DOHH2 (cell line): ENCODE data around the gene SKAP1.

Experiments
- H3F3A ChIP-seq: fragments of 200-600 bp; sonication (generic), shearing (Covaris generic); 2 replicates; pipeline ENCODE4 v1.6.0; 2016; ENCODE audit warnings: antibody characterized with exemption, mild to moderate bottlenecking; ENCODE audit not compliant: control insufficient read depth, insufficient read depth
- H3K27ac ChIP-seq: fragments of 200-600 bp; sonication (generic); 2 replicates; pipeline ENCODE4 v1.5.1; 2014; ENCODE audit warnings: low read depth, mild to moderate bottlenecking, low read length, moderate library complexity
- H3K27me3 ChIP-seq: fragments of 200-600 bp; sonication (generic); 2 replicates; pipeline ENCODE4 v1.6.1; 2014; ENCODE audit warnings: mild to moderate bottlenecking, low read length, mixed read lengths; ENCODE audit not compliant: control insufficient read depth
- H3K36me3 ChIP-seq: fragments of 200-600 bp; sonication (generic); 2 replicates; pipeline ENCODE4 v1.6.1; 2014; ENCODE audit warnings: mild to moderate bottlenecking, low read length, moderate library complexity, mixed read lengths; ENCODE audit not compliant: control insufficient read depth
- H3K4me1 ChIP-seq: fragments of 200-600 bp; sonication (generic); 2 replicates; pipeline ENCODE4 v1.6.1; 2014; ENCODE audit warnings: mild to moderate bottlenecking, low read length, mixed read lengths; ENCODE audit not compliant: control insufficient read depth
- H3K4me2 ChIP-seq: fragments of 200-600 bp; sonication (generic); 2 replicates; pipeline ENCODE4 v1.6.0; 2014; ENCODE audit warnings: mild to moderate bottlenecking, low read length, moderate library complexity
- H3K4me3 ChIP-seq: fragments of 200-600 bp; sonication (generic); 2 replicates; pipeline ENCODE4 v1.5.1; 2014; ENCODE audit warnings: mild to moderate bottlenecking, low read length, mixed read lengths
- H3K79me2 ChIP-seq: fragments of 200-600 bp; sonication (generic); 2 replicates; pipeline ENCODE4 v1.6.1; 2014; ENCODE audit warnings: mild to moderate bottlenecking, low read length, mixed read lengths; ENCODE audit not compliant: control insufficient read depth
- H3K9me2 ChIP-seq: fragments of 200-600 bp; sonication (generic); replicated peaks from 2 replicates; pipeline ENCODE4 v1.6.1; 2014; ENCODE audit warnings: mild to moderate bottlenecking, low read length, mixed read lengths; ENCODE audit not compliant: control insufficient read depth
- H3K9me3 ChIP-seq: fragments of 200-600 bp; sonication (generic); 2 replicates; pipeline ENCODE4 v1.6.1; 2014; ENCODE audit warnings: antibody characterized with exemption, low read length, mixed read lengths; ENCODE audit not compliant: control insufficient read depth, insufficient read depth
- H4K20me1 ChIP-seq: fragments of 200-600 bp; sonication (generic); 2 replicates; pipeline ENCODE4 v1.6.0; 2014; ENCODE audit warnings: low read depth, mild to moderate bottlenecking, antibody characterized with exemption, low read length, moderate library complexity; ENCODE audit not compliant: control insufficient read depth, insufficient read depth
- EZH2phosphoT487 ChIP-seq: fragments of 200-600 bp; sonication (generic); IDR thresholded peaks from 2 replicates; pipeline ENCODE4 v1.6.1; 2017; ENCODE audit warnings: borderline replicate concordance, mild to moderate bottlenecking, antibody characterized with exemption, low read length, moderate library complexity, mixed read lengths
- TF ChIP-seq, protein P1 (sequence below): fragments of 200-600 bp; sonication (generic); IDR thresholded peaks from one replicate; pipeline ENCODE4 v1.5.1; 2014; ENCODE audit warnings: antibody characterized with exemption, mild to moderate bottlenecking, low read depth, low read length; ENCODE audit not compliant: poor library complexity, severe bottlenecking

The SKAP1 gene

DNA sequence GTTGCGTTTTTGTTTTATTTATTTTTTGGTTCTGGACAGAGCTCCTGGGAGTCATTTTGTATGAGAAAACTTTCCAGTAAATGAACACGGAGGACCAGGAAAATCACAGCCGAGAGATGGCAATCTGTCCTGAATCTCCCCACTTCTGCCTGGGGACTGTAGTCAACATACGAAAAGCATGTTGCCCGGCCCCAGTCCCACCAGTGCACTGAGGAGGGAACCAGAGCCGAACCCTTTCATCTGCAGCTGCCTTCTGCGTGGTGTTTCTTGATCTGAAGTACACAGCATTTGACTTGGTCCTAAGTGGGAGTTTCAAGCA lies 303.5 kb downstream of the SKAP1 start:
- H3K4me2 ChIP-seq = no peak overlapping the region
- H3K36me3 ChIP-seq = peaks cover 8% of the 10 kb centered on the region
- TF ChIP-seq EZH2phosphoT487 = no peak
- TF ChIP-seq, protein P1, sequence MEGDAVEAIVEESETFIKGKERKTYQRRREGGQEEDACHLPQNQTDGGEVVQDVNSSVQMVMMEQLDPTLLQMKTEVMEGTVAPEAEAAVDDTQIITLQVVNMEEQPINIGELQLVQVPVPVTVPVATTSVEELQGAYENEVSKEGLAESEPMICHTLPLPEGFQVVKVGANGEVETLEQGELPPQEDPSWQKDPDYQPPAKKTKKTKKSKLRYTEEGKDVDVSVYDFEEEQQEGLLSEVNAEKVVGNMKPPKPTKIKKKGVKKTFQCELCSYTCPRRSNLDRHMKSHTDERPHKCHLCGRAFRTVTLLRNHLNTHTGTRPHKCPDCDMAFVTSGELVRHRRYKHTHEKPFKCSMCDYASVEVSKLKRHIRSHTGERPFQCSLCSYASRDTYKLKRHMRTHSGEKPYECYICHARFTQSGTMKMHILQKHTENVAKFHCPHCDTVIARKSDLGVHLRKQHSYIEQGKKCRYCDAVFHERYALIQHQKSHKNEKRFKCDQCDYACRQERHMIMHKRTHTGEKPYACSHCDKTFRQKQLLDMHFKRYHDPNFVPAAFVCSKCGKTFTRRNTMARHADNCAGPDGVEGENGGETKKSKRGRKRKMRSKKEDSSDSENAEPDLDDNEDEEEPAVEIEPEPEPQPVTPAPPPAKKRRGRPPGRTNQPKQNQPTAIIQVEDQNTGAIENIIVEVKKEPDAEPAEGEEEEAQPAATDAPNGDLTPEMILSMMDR = no peak
- H4K20me1 ChIP-seq = no peaks in the 10 kb centered on the region
- H3K27me3 ChIP-seq = no peaks in the 10 kb centered on the region
- no peak overlapping the region for H3K27ac ChIP-seq
- no peaks in the 10 kb centered on the region for H3F3A ChIP-seq
- no peaks in the 10 kb centered on the region for H3K4me1 ChIP-seq
- H3K9me2 ChIP-seq = no peaks in the 10 kb centered on the region
- H3K4me3 ChIP-seq = no peak overlapping the region
- H3K79me2 ChIP-seq = no peaks in the 10 kb centered on the region
- H3K9me3 ChIP-seq = no peaks in the 10 kb centered on the region

DNA sequence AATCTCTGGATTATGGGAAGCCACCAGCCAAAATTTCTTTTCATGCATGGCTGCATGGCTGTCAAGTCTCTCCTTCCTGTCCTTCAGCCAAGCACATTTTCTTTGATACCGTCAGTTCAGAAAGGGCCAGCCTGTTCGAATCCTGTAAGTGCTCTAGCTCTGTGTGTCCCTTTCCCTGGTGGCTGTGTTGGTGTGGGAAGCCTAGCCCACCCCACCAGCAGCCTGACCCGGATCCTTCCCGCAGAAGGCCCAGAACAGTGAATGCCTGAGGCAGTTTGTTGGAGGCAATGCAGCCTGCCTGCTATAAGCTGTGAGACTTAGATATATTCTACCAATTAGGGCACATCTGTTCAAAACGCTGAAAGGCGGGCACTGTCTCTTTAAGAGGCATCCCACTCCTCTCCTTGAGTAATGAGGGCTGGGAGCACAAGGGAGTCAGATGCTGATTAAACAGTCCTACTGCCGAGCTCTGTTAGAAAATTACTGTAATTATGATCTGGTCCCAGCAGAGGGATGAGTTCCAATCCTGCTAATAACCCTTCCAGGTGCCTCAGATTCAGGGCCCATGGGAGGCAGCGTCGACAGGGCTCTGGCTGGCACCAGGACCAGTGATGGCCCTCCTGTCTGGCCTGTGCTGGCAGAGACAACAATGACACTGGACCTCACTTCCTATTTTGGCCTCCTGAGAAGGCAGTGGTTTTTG lies 304.0 kb downstream of the SKAP1 start:
- Histone ChIP-seq H3K9me3 (no peaks in the 10 kb centered on the region), H3K27me3 (no peaks in the 10 kb centered on the region), H3K4me2 (no peak overlapping the region)

DNA sequence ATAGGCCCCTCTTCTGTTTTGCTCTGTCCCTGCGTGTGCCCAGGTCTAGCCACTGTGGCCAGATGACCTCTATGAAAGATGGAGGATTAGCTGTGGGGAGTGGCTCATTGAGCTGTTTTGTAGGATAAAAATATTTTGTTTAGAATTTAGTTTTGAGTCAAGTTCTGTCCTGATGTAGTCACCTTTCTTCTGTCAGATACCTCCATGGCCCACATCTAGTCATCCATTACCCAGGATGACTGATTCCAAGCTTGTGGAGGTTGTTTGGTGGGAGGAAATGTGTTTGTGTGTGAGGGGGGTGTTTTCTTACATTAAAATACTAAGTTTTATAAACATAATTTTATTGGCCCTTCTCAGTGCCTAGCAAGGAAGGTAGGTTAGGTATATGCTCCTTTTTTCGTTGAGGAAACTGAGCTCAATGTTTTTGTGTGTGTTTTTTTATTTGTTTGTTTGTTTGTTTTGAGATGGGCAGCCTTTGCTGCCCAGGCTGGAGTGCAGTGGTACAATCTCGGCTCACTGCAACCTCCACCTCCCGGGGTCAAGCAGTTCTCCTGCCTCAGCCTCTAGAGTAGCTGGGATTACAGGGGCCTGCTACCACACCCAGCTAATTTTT lies 306.1 kb downstream of the SKAP1 start:
- Histone ChIP-seq H4K20me1 (no peaks in the 10 kb centered on the region), H3K79me2 (no peaks in the 10 kb centered on the region), H3K27ac (no peak overlapping the region), H3F3A (no peaks in the 10 kb centered on the region), H3K4me2 (no peak overlapping the region), H3K4me1 (no peaks in the 10 kb centered on the region), H3K4me3 (no peak overlapping the region), H3K9me3 (no peaks in the 10 kb centered on the region), H3K27me3 (no peaks in the 10 kb centered on the region), H3K9me2 (no peaks in the 10 kb centered on the region), H3K36me3 (peaks cover 17% of the 10 kb centered on the region)
- TF ChIP-seq EZH2phosphoT487 = no peak
- TF ChIP-seq, protein P1 = no peak

More for the DNA sequence above, 304.0 kb downstream of the SKAP1 start:
- Histone ChIP-seq H3K4me1 (no peaks in the 10 kb centered on the region), H3F3A (no peaks in the 10 kb centered on the region), H3K4me3 (no peak overlapping the region), H3K36me3 (peaks cover 13% of the 10 kb centered on the region), H3K79me2 (no peaks in the 10 kb centered on the region), H3K27ac (no peak overlapping the region), H3K9me2 (no peaks in the 10 kb centered on the region), H4K20me1 (no peaks in the 10 kb centered on the region)
- TF ChIP-seq EZH2phosphoT487 = no peak
- TF ChIP-seq, protein P1 = no peak
